ENCODE data around the gene PRKACG. TPM values are rescaled to one million over a fixed set of nuclear protein-coding genes. Genes with fewer than 3 reads are reported as not detected.

Gene PRKACG
- total and polyA plus RNA-seq, 4 donors = not detected

GRCh38 chr9:69027355-69028097 lies 13.6 kb upstream of the PRKACG start:
- Histone ChIP-seq H3K9ac (ENCODE audit: insufficient read depth in 1 of 2, low read length in 2 of 2) (no peak overlapping the region), H3K4me3 (no peak overlapping the region), H3K27me3 (ENCODE audit: control insufficient read depth in 3 of 3, insufficient read depth in 3 of 3, low read length in 2 of 3) (no peaks in the 10 kb centered on the region), H3K9me3 (ENCODE audit: control insufficient read depth in 4 of 4, insufficient read depth in 3 of 4, low read length in 3 of 4) (peaks cover 0 to 3% (median 0%) of the 10 kb centered on the region in 4 donors), H3K27ac (ENCODE audit: low read depth in 1 of 2, low read length in 1 of 2) (no peak overlapping the region), H3K4me1 (ENCODE audit: control insufficient read depth in 5 of 5, insufficient read depth in 5 of 5, low read length in 5 of 5) (no peaks in the 10 kb centered on the region), H3K36me3 (ENCODE audit: control insufficient read depth in 4 of 4, insufficient read depth in 4 of 4, low read length in 4 of 4) (no peaks in the 10 kb centered on the region)
- peak; percentile 27 to 73 (median 71) for DNase-seq
- TF ChIP-seq CTCF (IDR thresholded peaks at IDR 0.05; ENCODE audit: control extremely low read depth, extremely low read depth) = peak; percentile 45
- peak; percentile 76 for ATAC-seq (ENCODE audit: insufficient read depth, low FRiP score)
- 49 to 62% methylated on average over 5 of the region's 5 CpGs for WGBS, 2 donors

GRCh38 chr9:69023650-69024049 lies 9.7 kb upstream of the PRKACG start:
- DNase-seq (no peak), ATAC-seq (ENCODE audit: insufficient read depth, low FRiP score) (no peak)
- Histone ChIP-seq H3K9ac (ENCODE audit: insufficient read depth in 1 of 2, low read length in 2 of 2) (no peak overlapping the region), H3K36me3 (ENCODE audit: control insufficient read depth in 4 of 4, insufficient read depth in 4 of 4, low read length in 4 of 4) (no peaks in the 10 kb centered on the region), H3K4me3 (no peak overlapping the region), H3K4me1 (ENCODE audit: control insufficient read depth in 5 of 5, insufficient read depth in 5 of 5, low read length in 5 of 5) (no peaks in the 10 kb centered on the region), H3K27ac (ENCODE audit: low read depth in 1 of 2, low read length in 1 of 2) (no peak overlapping the region), H3K27me3 (ENCODE audit: control insufficient read depth in 3 of 3, insufficient read depth in 3 of 3, low read length in 2 of 3) (no peaks in the 10 kb centered on the region), H3K9me3 (ENCODE audit: control insufficient read depth in 4 of 4, insufficient read depth in 3 of 4, low read length in 3 of 4) (no peaks in the 10 kb centered on the region)
- WGBS, 2 donors = 62 to 78% methylated on average over 7 of the region's 7 CpGs
- TF ChIP-seq CTCF (IDR thresholded peaks at IDR 0.05; ENCODE audit: control extremely low read depth, extremely low read depth) = no peak

GRCh38 chr9:69020301-69021145 lies 6.6 kb upstream of the PRKACG start:
- Histone ChIP-seq H3K27me3 (ENCODE audit: control insufficient read depth in 3 of 3, insufficient read depth in 3 of 3, low read length in 2 of 3) (no peaks in the 10 kb centered on the region), H3K36me3 (ENCODE audit: control insufficient read depth in 4 of 4, insufficient read depth in 4 of 4, low read length in 4 of 4) (no peaks in the 10 kb centered on the region), H3K4me3 (no peak overlapping the region), H3K27ac (ENCODE audit: low read depth in 1 of 2, low read length in 1 of 2) (no peak overlapping the region), H3K9me3 (ENCODE audit: control insufficient read depth in 4 of 4, insufficient read depth in 3 of 4, low read length in 3 of 4) (no peaks in the 10 kb centered on the region), H3K9ac (ENCODE audit: insufficient read depth in 1 of 2, low read length in 2 of 2) (no peak overlapping the region), H3K4me1 (ENCODE audit: control insufficient read depth in 5 of 5, insufficient read depth in 5 of 5, low read length in 5 of 5) (peaks cover 0 to 10% (median 0%) of the 10 kb centered on the region in 5 donors)
- WGBS, 2 donors = 91 to 92% methylated on average over 8 of the region's 8 CpGs
- ATAC-seq (ENCODE audit: insufficient read depth, low FRiP score) = no peak
- TF ChIP-seq CTCF (IDR thresholded peaks at IDR 0.05; ENCODE audit: control extremely low read depth, extremely low read depth) = no peak
- no peak for DNase-seq
